MCF 10A (cell line): ENCODE results near the gene RGS14. TPM values are rescaled to one million over a fixed set of nuclear protein-coding genes. Genes with fewer than 3 reads are reported as not detected.
A peak's percentile ranks its signal among the peaks of the same experiment; 100 is the strongest.

Source experiments
- BruUV-seq: library from RNA; stranded (reverse); fragments of 400-500 nt; replicated peaks from 2 replicates; lab custom pipeline; 2021; lab: Mats Ljungman, UMichigan
- CTCF ChIA-PET: fragments of 300-600 bp; sonication (Branson Sonifier 250); formaldehyde crosslinking; extraction: SDS; loops from one replicate; lab custom pipeline; 2021; ENCODE audit warnings: antibody characterized with exemption, inconsistent platforms; lab: Yijun Ruan, JAX
- POLR2A ChIA-PET: fragments of 300-600, 350-650 bp; sonication (Branson Sonifier 250); formaldehyde crosslinking; extraction: SDS; loops from one replicate; lab custom pipeline; 2020; ENCODE audit warnings: antibody characterized with exemption, inconsistent platforms; lab: Yijun Ruan, JAX
- DNase-seq: peaks from one replicate; pipeline ENCODE4 v3.0.0-alpha.2; 2018; ENCODE audit not compliant: unreplicated experiment
- H3K27ac Mint-ChIP-seq: one replicate; pipeline ENCODE4 v1.8.0; 2022; ENCODE audit warnings: mild to moderate bottlenecking, low read depth, mixed read lengths; ENCODE audit not compliant: unreplicated experiment
- H3K27me3 Mint-ChIP-seq: one replicate; pipeline ENCODE4 v1.8.0; 2022; ENCODE audit warnings: mixed read lengths; ENCODE audit not compliant: insufficient read depth, unreplicated experiment
- H3K36me3 Mint-ChIP-seq: one replicate; pipeline ENCODE4 v1.8.0; 2022; ENCODE audit warnings: mild to moderate bottlenecking, moderate library complexity, mixed read lengths; ENCODE audit not compliant: insufficient read depth, unreplicated experiment
- H3K4me1 Mint-ChIP-seq: one replicate; pipeline ENCODE4 v1.8.0; 2022; ENCODE audit warnings: mixed read lengths; ENCODE audit not compliant: insufficient read depth, unreplicated experiment
- H3K4me3 Mint-ChIP-seq: one replicate; pipeline ENCODE4 v1.8.0; 2022; ENCODE audit warnings: mild to moderate bottlenecking, moderate library complexity, mixed read lengths; ENCODE audit not compliant: unreplicated experiment
- H3K9me3 Mint-ChIP-seq: one replicate; pipeline ENCODE4 v1.8.0; 2022; ENCODE audit warnings: mixed read lengths; ENCODE audit not compliant: unreplicated experiment
- CTCF ChIP-seq: fragments of 200-600 bp; IDR thresholded peaks from one replicate; pipeline ENCODE4 v1.8.0; 2022; ENCODE audit warnings: antibody characterized with exemption, mild to moderate bottlenecking; ENCODE audit not compliant: unreplicated experiment
- intact Hi-C: fragments of 100-400 bp; cut with micrococcal nuclease; formaldehyde crosslinking; loops from 2 replicates; pipeline ENCODE4 v1.14.1; 2022
- total RNA-seq: library from RNA; stranded (reverse); gene quantifications from 2 replicates; pipeline ENCODE4 v1.2.3, GENCODE V29; 2022

The RGS14 gene
- total RNA-seq, 1 experiment from 2014 or later: 7.8 TPM

GRCh38 chr5:177310332-177310731, 47.4 kb upstream of the RGS14 start:
- DNase-seq: no peak
- Mint-ChIP-seq H3K4me3 (no peak overlapping the region), H3K27ac (no peak overlapping the region), H3K36me3 (peaks cover 33% of the 10 kb centered on the region), H3K4me1 (peaks cover 42% of the 10 kb centered on the region), H3K27me3 (no peaks in the 10 kb centered on the region), H3K9me3 (no peaks in the 10 kb centered on the region)
- CTCF ChIA-PET: interaction anchor here (0.6 to 5.8 kb wide), 48 partner anchors 9 to 858 kb away, joined by 3 to 52 read pairs (median 6); partner anchors contain the start of gene PDLIM7
- TF ChIP-seq CTCF: no peak
- POLR2A ChIA-PET: interaction anchor here (0.8 to 2.4 kb wide), 10 partner anchors 9 to 282 kb away, joined by 3 to 11 read pairs (median 5); partner anchors contain the start of genes GRK6, LMAN2, PDLIM7 and TMED9
- intact Hi-C loops: no loop called here
- no TSS peak for BruUV-seq

- TF ChIP-seq CTCF: no peak
- CTCF ChIA-PET: interaction anchor here (0.6 to 5.8 kb wide), 25 partner anchors 8 to 859 kb away, joined by 3 to 52 read pairs (median 9); partner anchors contain the start of gene PDLIM7
- Mint-ChIP-seq H3K27me3 (no peaks in the 10 kb centered on the region), H3K27ac (no peak overlapping the region), H3K4me3 (peak overlapping the region; percentile 66), H3K4me1 (peaks cover 40% of the 10 kb centered on the region), H3K36me3 (peaks cover 28% of the 10 kb centered on the region), H3K9me3 (no peaks in the 10 kb centered on the region)
- peak; percentile 36 for DNase-seq
- POLR2A ChIA-PET: interaction anchor here (0.8 to 2.8 kb wide), 9 partner anchors 9 to 186 kb away, joined by 3 to 23 read pairs (median 5); partner anchors contain the start of genes GRK6, LMAN2, PDLIM7 and PRELID1
- intact Hi-C loops: no loop called here
- BruUV-seq: no TSS peak
Measured at GRCh38 chr5:177310757-177311391, 46.9 kb upstream of the RGS14 start.

DNA sequence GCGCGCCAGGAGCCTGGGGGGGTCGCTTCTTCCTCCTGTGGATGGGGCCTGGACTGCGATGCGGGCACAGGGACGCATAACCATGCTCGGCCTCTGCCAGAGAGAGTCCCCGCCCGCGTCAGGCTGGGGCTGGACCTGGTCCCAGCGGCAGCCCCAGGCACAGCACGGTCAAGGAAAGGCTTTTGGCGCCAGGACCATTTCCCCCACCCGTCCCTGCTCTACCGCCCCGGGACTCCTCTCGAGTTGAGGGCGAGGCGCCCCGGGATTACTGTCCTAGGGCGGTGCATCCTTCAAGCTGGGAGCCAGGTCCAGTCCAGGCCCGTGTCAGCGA, 46.4 kb upstream of the RGS14 start:
- intact Hi-C loops: no loop called here
- TF ChIP-seq CTCF: no peak
- no peak overlapping the region for H3K27ac Mint-ChIP-seq
- POLR2A ChIA-PET: interaction anchor here (1.2 to 2.8 kb wide), 5 partner anchors 9 to 185 kb away, joined by 4 to 23 read pairs (median 8); partner anchors contain the start of genes PDLIM7, PRELID1 and RAB24
- no peaks in the 10 kb centered on the region for H3K9me3 Mint-ChIP-seq
- no peak for DNase-seq
- H3K27me3 Mint-ChIP-seq: no peaks in the 10 kb centered on the region
- peaks cover 35% of the 10 kb centered on the region for H3K4me1 Mint-ChIP-seq
- peak overlapping the region; percentile 66 for H3K4me3 Mint-ChIP-seq
- CTCF ChIA-PET: interaction anchor here (0.6 to 5.8 kb wide), 8 partner anchors 8 to 347 kb away, joined by 3 to 52 read pairs (median 15); no protein-coding TSS in a partner anchor
- H3K36me3 Mint-ChIP-seq: peaks cover 27% of the 10 kb centered on the region
- BruUV-seq: no TSS peak
